GM18951 (cell line): ENCODE results near the gene SFTA2.
"Not testable (repeated sequence)": the region's sequence is repeated elsewhere in the genome, so short reads cannot be mapped to it uniquely, and the experiment has no call there.

Experiments
- POLR2A ChIP-seq: IDR thresholded peaks from 4 replicates; pipeline ENCODE4 v1.6.1; 2011; ENCODE audit warnings: mild to moderate bottlenecking; ENCODE audit not compliant: insufficient read length, insufficient read depth; ENCODE audit errors: extremely low read depth
- in situ Hi-C: fragments of 300-500 bp; cut with MboI; formaldehyde crosslinking; loops from one replicate; pipeline ENCODE4 v1.12.0; 2022; ENCODE audit warnings: low sequenced_read_pairs, mixed read lengths, inconsistent platforms; ENCODE audit not compliant: unreplicated experiment

Gene SFTA2

GRCh38 chr6:30931969-30932645 is at the start of gene SFTA2:
Gene SFTA2 (minus strand): TSS chr6:30932170. CDS start chr6:30932096, 74 bp downstream.
- in situ Hi-C loops: no loop called here
- no peak for TF ChIP-seq POLR2A

GRCh38 chr6:30979690-30980089 is 47.7 kb upstream of the SFTA2 start:
- TF ChIP-seq POLR2A: no peak
- in situ Hi-C loops: no loop called here

GRCh38 chr6:30979141-30979540 is 47.2 kb upstream of the SFTA2 start:
- in situ Hi-C loops: no loop called here
- no peak for TF ChIP-seq POLR2A

- TF ChIP-seq POLR2A: no peak
- in situ Hi-C loops: no loop called here
These were observed 42.7 kb upstream of the SFTA2 start for GRCh38 chr6:30974490-30975252.

- in situ Hi-C loops: no loop called here
- TF ChIP-seq POLR2A: no peak
These were observed 40.8 kb upstream of the SFTA2 start for GRCh38 chr6:30972816-30973215.

GRCh38 chr6:30970946-30971345 is 39.0 kb upstream of the SFTA2 start:
- no peak for TF ChIP-seq POLR2A
- in situ Hi-C loops: no loop called here

GRCh38 chr6:30969171-30969570 is 37.2 kb upstream of the SFTA2 start:
- in situ Hi-C loops: not testable (repeated sequence)

GRCh38 chr6:30966154-30966553 is 34.2 kb upstream of the SFTA2 start:
- no peak for TF ChIP-seq POLR2A
- in situ Hi-C loops: no loop called here

- TF ChIP-seq POLR2A: no peak
- in situ Hi-C loops: no loop called here
These were observed 33.2 kb upstream of the SFTA2 start for GRCh38 chr6:30965140-30965601.

- in situ Hi-C loops: no loop called here
- TF ChIP-seq POLR2A: no peak
These were observed 32.1 kb upstream of the SFTA2 start for GRCh38 chr6:30964075-30964474.

- in situ Hi-C loops: no loop called here
- TF ChIP-seq POLR2A: no peak
These were observed 31.7 kb upstream of the SFTA2 start for GRCh38 chr6:30963641-30964040.

GRCh38 chr6:30962716-30963115 is 30.7 kb upstream of the SFTA2 start:
- in situ Hi-C loops: no loop called here
- no peak for TF ChIP-seq POLR2A

GRCh38 chr6:30960907-30961673 is 29.1 kb upstream of the SFTA2 start:
- in situ Hi-C loops: no loop called here
- TF ChIP-seq POLR2A: no peak
